Activated T-helper 1 cell treated with anti-CD3 and anti-CD28 coated beads, Interleukin-12 subunit alpha, Interleukin-12 subunit beta, Interleukin-2, Interleukin-4 antibody, amounts not matched to agents 30 ng/mL and 10 ng/mL and 1 ng/mL, durations not matched to agents 14 hours and 24 hours and 36 hours (primary cell): ENCODE measurements around the gene PIGA. TPM values are rescaled to one million over a fixed set of nuclear protein-coding genes. Genes with fewer than 3 reads are reported as not detected.

ENCODE experiments used
- DNase-seq: peaks from one replicate; pipeline ENCODE4 v3.0.0; 2021; ENCODE audit warnings: low spot score
- H3K27ac Mint-ChIP-seq: one replicate; pipeline ENCODE4 v1.8.0; 2021; ENCODE audit warnings: mild to moderate bottlenecking, mixed read lengths
- H3K27me3 Mint-ChIP-seq: one replicate; pipeline ENCODE4 v1.8.0; 2022; ENCODE audit warnings: mild to moderate bottlenecking, moderate library complexity, mixed read lengths; ENCODE audit not compliant: insufficient read depth
- H3K36me3 Mint-ChIP-seq: one replicate; pipeline ENCODE4 v1.8.0; 2021; ENCODE audit warnings: low read depth, mixed read lengths
- H3K4me1 Mint-ChIP-seq: one replicate; pipeline ENCODE4 v1.8.0; 2021; ENCODE audit warnings: low read depth, mixed read lengths
- H3K4me3 Mint-ChIP-seq: one replicate; pipeline ENCODE4 v1.8.0; 2021; ENCODE audit warnings: mild to moderate bottlenecking, moderate library complexity, mixed read lengths
- H3K9me3 Mint-ChIP-seq: one replicate; pipeline ENCODE4 v1.8.0; 2021; ENCODE audit warnings: mixed read lengths
- intact Hi-C: fragments of 100-400 bp; cut with micrococcal nuclease; formaldehyde crosslinking; loops from one replicate; pipeline ENCODE4 v1.15.1; 2024
- total RNA-seq: library from RNA; stranded (reverse); gene quantifications from 2 replicates; pipeline ENCODE4 v1.2.3, GENCODE V29; 2022

Gene PIGA
- total RNA-seq, 1 donor from 2014 or later: 23.9 TPM

DNA sequence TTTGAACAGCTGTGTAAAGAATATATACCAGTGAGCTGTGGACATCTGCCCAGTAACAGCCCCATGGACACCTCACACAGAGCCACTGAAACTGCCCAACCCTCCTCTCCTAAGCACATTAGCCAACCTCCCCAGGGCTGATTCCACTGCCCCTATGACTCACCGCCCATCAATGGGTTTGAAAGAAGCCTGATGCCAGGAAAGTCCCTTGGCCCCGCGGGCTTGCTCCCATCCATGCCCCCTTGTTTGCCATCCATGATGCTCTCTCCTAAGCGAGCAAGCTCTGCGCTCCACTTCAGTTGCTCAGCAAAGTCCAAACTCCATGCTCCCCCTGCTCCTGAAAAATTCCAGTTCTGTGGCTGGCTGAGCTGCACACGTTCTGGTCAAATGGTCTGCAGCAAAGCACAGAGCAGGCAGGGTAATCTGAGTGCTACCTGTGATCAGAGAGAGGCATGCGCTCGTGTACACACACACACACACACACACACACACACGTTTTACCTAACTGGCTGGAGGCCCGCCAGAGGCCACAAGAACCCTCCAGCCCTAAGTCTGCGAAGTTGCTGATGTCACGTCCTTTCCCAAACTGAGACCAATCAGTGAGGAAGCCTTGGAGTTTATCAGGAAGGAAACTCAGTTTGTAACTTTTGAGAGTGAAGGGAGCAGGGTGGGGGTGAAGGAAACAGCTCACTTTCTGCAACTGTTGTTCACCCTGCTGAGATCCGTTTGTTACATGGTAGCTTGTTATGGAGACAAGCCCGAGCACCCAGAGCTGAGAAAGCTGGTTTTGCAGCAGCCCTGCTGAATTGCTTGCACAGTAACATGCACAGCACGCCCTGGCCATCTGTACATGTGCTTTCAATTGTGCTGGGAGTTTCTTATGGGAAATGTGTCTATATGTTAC is 65.5 kb downstream of the PIGA start, which contains the start of gene ASB9:
Gene ASB9 (minus strand): TSS at position 466 of the 904 bp plus-strand sequence. CDS start 209 bp downstream, at position 257.
- Mint-ChIP-seq H3K4me3 (peak within 1 kb of the TSS; percentile 42), H3K36me3 (no peaks in the 10 kb centered on the region), H3K9me3 (no peaks in the 10 kb centered on the region), H3K4me1 (no peaks in the 10 kb centered on the region), H3K27me3 (no peaks in the 10 kb centered on the region), H3K27ac (no peak within 1 kb of the TSS)
- intact Hi-C loops: no loop called here
- no peak for DNase-seq

Other genes starting within 250 kb of the PIGA start
- gene ASB9, start 65.4 kb downstream of the PIGA start, total RNA-seq: not detected in 2 replicates
- gene ASB11, start 19.9 kb downstream of the PIGA start, total RNA-seq: not detected in 2 replicates
- gene VEGFD, start 48.9 kb upstream of the PIGA start, total RNA-seq: not detected in 2 replicates
- gene PIR, start 157.8 kb upstream of the PIGA start, total RNA-seq: 4.3 and 4.9 TPM in 2 replicates
- gene BMX, start 165.3 kb upstream of the PIGA start, total RNA-seq: not detected in 2 replicates